Naive thymus-derived CD4-positive, alpha-beta T cell (primary cell): ENCODE measurements around the gene ETS1. TPM values are rescaled to one million over a fixed set of nuclear protein-coding genes. Genes with fewer than 3 reads are reported as not detected.

ENCODE experiments used
- ATAC-seq: fragments of 150-1000 bp; cut with Tn5 transposase; 2 replicates; pipeline ENCODE4 v1.10.0; 2021; ENCODE audit warnings: mild to moderate bottlenecking, moderate library complexity
- CTCF ChIA-PET: fragments of 350-600 bp; sonication (Branson Sonifier 250); formaldehyde crosslinking; loops from one replicate; lab custom pipeline; 2021; ENCODE audit warnings: antibody characterized with exemption; lab: Charles Lee
- POLR2A ChIA-PET: fragments of 350-600 bp; sonication (Branson Sonifier 250); formaldehyde crosslinking; loops from one replicate; lab custom pipeline; 2021; ENCODE audit warnings: antibody characterized with exemption, inconsistent platforms; lab: Charles Lee
- DNase-seq, 9 donors: peaks; one replicate each; pipeline versions ENCODE4 v3.0.0 to v3.0.0-alpha.2; 2020 to 2022; ENCODE audit warnings: mixed read lengths in 1 of 9
- H3K27ac ChIP-seq: one replicate; pipeline ENCODE4 v1.7.0; 2013; ENCODE audit warnings: mild to moderate bottlenecking, low read depth, low read length, moderate library complexity
- H3K27me3 ChIP-seq, 2 donors: one replicate each; pipeline ENCODE4 v1.7.0; 2013; ENCODE audit warnings: low read length in 2 of 2, mild to moderate bottlenecking in 2 of 2, moderate library complexity in 2 of 2; ENCODE audit not compliant: control insufficient read depth in 2 of 2, insufficient read depth in 2 of 2
- H3K36me3 ChIP-seq, 3 experiments: 1 replicate in 2 of 3; 2 replicates in 1 of 3; pipeline ENCODE4 v1.7.0; 2013; ENCODE audit warnings: low read length in 3 of 3, mild to moderate bottlenecking in 3 of 3, moderate library complexity in 1 of 3; ENCODE audit not compliant: insufficient read depth in 3 of 3, control insufficient read depth in 2 of 3
- H3K4me1 ChIP-seq, 2 donors: one replicate each; pipeline ENCODE4 v1.7.0; 2013; ENCODE audit warnings: low read length in 2 of 2, mild to moderate bottlenecking in 2 of 2, moderate library complexity in 1 of 2; ENCODE audit not compliant: control insufficient read depth in 2 of 2, insufficient read depth in 2 of 2
- H3K4me3 ChIP-seq: 2 replicates; pipeline ENCODE4 v1.7.0; 2013; ENCODE audit warnings: mild to moderate bottlenecking, low read length
- H3K9me3 ChIP-seq, 3 experiments: 1 replicate in 2 of 3; 2 replicates in 1 of 3; pipeline ENCODE4 v1.7.0; 2013; ENCODE audit warnings: low read length in 3 of 3; ENCODE audit not compliant: control insufficient read depth in 2 of 3
- H3K27ac Mint-ChIP-seq, 9 donors: one replicate each; pipeline ENCODE4 v1.8.0; 2020 to 2022; ENCODE audit warnings: mixed read lengths in 9 of 9, mild to moderate bottlenecking in 8 of 9, moderate library complexity in 5 of 9, inconsistent platforms in 2 of 9
- H3K27me3 Mint-ChIP-seq, 5 donors: one replicate each; pipeline ENCODE4 v1.8.0; 2021 to 2022; ENCODE audit warnings: mixed read lengths in 5 of 5, mild to moderate bottlenecking in 1 of 5
- H3K36me3 Mint-ChIP-seq, 5 donors: one replicate each; pipeline ENCODE4 v1.8.0; 2020 to 2022; ENCODE audit warnings: mixed read lengths in 5 of 5, mild to moderate bottlenecking in 3 of 5, inconsistent platforms in 1 of 5
- H3K4me1 Mint-ChIP-seq, 7 donors: one replicate each; pipeline ENCODE4 v1.8.0; 2020 to 2022; ENCODE audit warnings: mixed read lengths in 7 of 7, mild to moderate bottlenecking in 3 of 7, inconsistent platforms in 1 of 7
- H3K4me3 Mint-ChIP-seq, 10 donors: one replicate each; pipeline ENCODE4 v1.8.0; 2020 to 2022; ENCODE audit warnings: mild to moderate bottlenecking in 10 of 10, mixed read lengths in 10 of 10, moderate library complexity in 6 of 10, inconsistent platforms in 2 of 10
- H3K9me3 Mint-ChIP-seq, 11 donors: one replicate each; pipeline ENCODE4 v1.8.0; 2020 to 2022; ENCODE audit warnings: mixed read lengths in 11 of 11, mild to moderate bottlenecking in 4 of 11, inconsistent platforms in 1 of 11, moderate library complexity in 1 of 11
- intact Hi-C, 2 donors: fragments of 100-400 bp; cut with micrococcal nuclease; formaldehyde crosslinking; loops; one replicate each; pipeline ENCODE4 v1.15.1; 2023
- polyA plus RNA-seq, 2 donors: library from polyadenylated mRNA; unstranded; fragments of 300-500 nt; fragmentation: Illumina TruSeq; gene quantifications; one replicate each; pipeline ENCODE4 v1.2.3, GENCODE V29; 2021
- total RNA-seq, 6 experiments: library from RNA in 5 of 6; stranded (reverse) in 5 of 6; gene quantifications; 1 replicate in 5 of 6; 2 replicates in 1 of 6; pipeline ENCODE4 v1.2.3 and lab custom pipeline; 2021 to 2026

Gene ETS1
- total and polyA plus RNA-seq, 7 experiments from 2014 or later = 514 to 871 (median 676) TPM

DNA sequence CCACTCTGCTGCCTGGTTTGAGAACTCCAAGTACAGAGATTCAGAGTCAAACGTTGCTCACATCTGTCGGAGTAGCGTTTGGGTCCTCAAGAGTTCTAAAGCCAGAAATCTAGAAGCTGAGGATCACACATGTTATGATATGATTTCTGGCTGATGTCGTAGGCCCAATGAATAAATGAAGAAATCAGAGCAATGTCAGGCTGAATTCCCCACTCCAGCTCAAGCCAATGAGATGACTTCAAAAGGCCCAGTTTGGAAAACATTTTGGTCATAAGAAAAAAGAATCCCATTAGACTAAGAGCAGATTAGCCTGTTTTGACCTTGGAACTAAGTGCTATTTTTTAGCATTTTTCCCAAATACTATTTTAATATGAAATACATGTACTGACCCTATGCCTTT, 106.7 kb downstream of the ETS1 start:
- H3K27ac ChIP-seq = peak overlapping the region; percentile 97
- intact Hi-C loops = loop anchor here in 1 of 2 donors (1.0 kb wide), 1 partner anchor 8 kb away; no protein-coding TSS in a partner anchor

DNA sequence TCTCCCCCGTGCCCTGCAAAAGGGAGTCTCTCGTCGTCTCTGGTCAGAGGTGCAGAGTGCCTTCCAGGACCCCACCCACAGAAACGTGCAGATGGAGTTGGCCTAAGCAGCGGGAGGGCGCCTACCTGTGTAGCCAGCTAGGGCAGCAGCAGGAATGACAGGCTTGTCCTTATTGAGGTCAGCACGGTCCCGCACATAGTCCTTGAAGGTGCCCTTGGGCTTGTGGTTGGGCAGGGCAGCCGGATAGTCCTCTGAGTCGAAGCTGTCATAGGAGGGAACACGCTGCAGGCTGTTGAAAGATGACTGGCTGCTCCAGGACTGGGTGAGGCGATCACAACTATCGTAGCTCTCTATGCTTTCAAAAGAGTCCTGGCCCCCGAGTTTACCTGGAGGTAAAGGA, 107.3 kb downstream of the ETS1 start:
- H3K36me3 Mint-ChIP-seq = peaks cover 33 to 94% (median 89%) of the 10 kb centered on the region in 5 donors
- ATAC-seq = no peak
- peak overlapping the region; percentile 73 to 99 (median 81) for H3K4me3 Mint-ChIP-seq

More for the DNA sequence above, 106.7 kb downstream of the ETS1 start:
- ATAC-seq = no peak
- H3K4me3 Mint-ChIP-seq = peak overlapping the region; percentile 73 to 99 (median 81)
- peaks cover 88 to 100% (median 99%) of the 10 kb centered on the region in 7 donors for H3K4me1 Mint-ChIP-seq
- DNase-seq = no peak
- H3K4me1 ChIP-seq = peaks cover 92 to 98% of the 10 kb centered on the region in 2 donors
- ChIA-PET POLR2A (interaction anchor here (0.6 to 16.8 kb wide), 18 partner anchors 10 to 194 kb away, joined by 3 to 545 read pairs (median 8); no protein-coding TSS in a partner anchor), CTCF (interaction anchor here (1.1 to 2.6 kb wide), 5 partner anchors 15 to 191 kb away, joined by 3 to 12 read pairs (median 6); no protein-coding TSS in a partner anchor)
- no peaks in the 10 kb centered on the region for H3K9me3 ChIP-seq
- H3K27me3 ChIP-seq = no peaks in the 10 kb centered on the region
- H3K36me3 Mint-ChIP-seq = peaks cover 39 to 95% (median 92%) of the 10 kb centered on the region in 5 donors
- peaks cover 61 to 78% (median 65%) of the 10 kb centered on the region in 3 experiments for H3K36me3 ChIP-seq
- peak overlapping the region; percentile 92 to 99 (median 98) for H3K27ac Mint-ChIP-seq
- H3K9me3 Mint-ChIP-seq = peaks cover 0 to 3% (median 0%) of the 10 kb centered on the region in 11 donors
- H3K4me3 ChIP-seq = peak overlapping the region; percentile 24
- no peaks in the 10 kb centered on the region for H3K27me3 Mint-ChIP-seq

DNA sequence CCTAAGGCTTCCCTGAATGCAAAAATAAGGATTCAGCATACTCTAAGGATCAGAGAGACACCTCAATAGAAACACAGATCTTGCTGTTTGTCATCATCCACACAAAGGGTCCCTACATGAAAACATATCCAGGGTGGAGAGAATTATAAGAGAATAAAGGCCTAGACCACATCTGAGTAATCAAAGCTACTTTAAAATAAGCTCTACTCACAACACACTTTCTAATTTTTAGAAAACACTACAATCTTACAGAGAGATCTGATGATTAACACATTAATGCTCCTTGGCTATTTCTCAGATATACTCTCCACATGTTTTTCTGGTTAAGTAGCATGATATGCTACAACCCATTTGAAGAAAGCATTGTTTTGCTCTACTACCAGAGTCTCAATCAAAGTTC, 108.2 kb downstream of the ETS1 start:
- POLR2A ChIA-PET = interaction anchor here (0.6 to 16.8 kb wide), 20 partner anchors 10 to 388 kb away, joined by 3 to 545 read pairs (median 4); partner anchors contain the start of gene KCNJ1
- H3K9me3 Mint-ChIP-seq = peaks cover 0 to 3% (median 0%) of the 10 kb centered on the region in 11 donors
- Histone ChIP-seq H3K9me3 (no peaks in the 10 kb centered on the region), H3K27ac (peak overlapping the region; percentile 97), H3K4me3 (peak overlapping the region; percentile 24), H3K36me3 (peaks cover 50 to 70% (median 56%) of the 10 kb centered on the region in 3 experiments), H3K27me3 (no peaks in the 10 kb centered on the region), H3K4me1 (peaks cover 91 to 98% of the 10 kb centered on the region in 2 donors)
- DNase-seq (no peak), ATAC-seq (no peak)
- peaks cover 86 to 100% (median 97%) of the 10 kb centered on the region in 7 donors for H3K4me1 Mint-ChIP-seq
- H3K4me3 Mint-ChIP-seq = peak overlapping the region; percentile 73 to 99 (median 81)
- H3K36me3 Mint-ChIP-seq = peaks cover 25 to 94% (median 89%) of the 10 kb centered on the region in 5 donors
- CTCF ChIA-PET = interaction anchor here (0.6 to 2.4 kb wide), 8 partner anchors 12 to 189 kb away, joined by 3 to 12 read pairs (median 4); no protein-coding TSS in a partner anchor
- no peaks in the 10 kb centered on the region for H3K27me3 Mint-ChIP-seq
- intact Hi-C loops = loop anchor here (5.0 to 10.0 kb wide), 2 partner anchors 213 to 444 kb away; partner anchors contain the start of gene FLI1 (in 1 of the 2)
- H3K27ac Mint-ChIP-seq = peak overlapping the region; percentile 92 to 99 (median 98)

More for the DNA sequence above, 107.3 kb downstream of the ETS1 start:
- intact Hi-C loops = no loop called here
- H3K27me3 ChIP-seq = no peaks in the 10 kb centered on the region
- Mint-ChIP-seq H3K27ac (peak overlapping the region; percentile 92 to 99 (median 98)), H3K27me3 (no peaks in the 10 kb centered on the region), H3K4me1 (peaks cover 87 to 100% (median 97%) of the 10 kb centered on the region in 7 donors), H3K9me3 (peaks cover 0 to 3% (median 0%) of the 10 kb centered on the region in 11 donors)
- POLR2A ChIA-PET = interaction anchor here (0.8 to 16.8 kb wide), 17 partner anchors 11 to 387 kb away, joined by 3 to 545 read pairs (median 5); partner anchors contain the start of gene KCNJ1
- H3K9me3 ChIP-seq = no peaks in the 10 kb centered on the region
- DNase-seq = peak in 1 of 9 donors; percentile 16
- CTCF ChIA-PET = interaction anchor here (0.6 to 2.4 kb wide), 7 partner anchors 11 to 190 kb away, joined by 3 to 12 read pairs (median 3); no protein-coding TSS in a partner anchor
- peaks cover 91 to 98% of the 10 kb centered on the region in 2 donors for H3K4me1 ChIP-seq
- peak overlapping the region; percentile 24 for H3K4me3 ChIP-seq
- peak overlapping the region; percentile 97 for H3K27ac ChIP-seq
- peaks cover 56 to 72% (median 59%) of the 10 kb centered on the region in 3 experiments for H3K36me3 ChIP-seq

DNA sequence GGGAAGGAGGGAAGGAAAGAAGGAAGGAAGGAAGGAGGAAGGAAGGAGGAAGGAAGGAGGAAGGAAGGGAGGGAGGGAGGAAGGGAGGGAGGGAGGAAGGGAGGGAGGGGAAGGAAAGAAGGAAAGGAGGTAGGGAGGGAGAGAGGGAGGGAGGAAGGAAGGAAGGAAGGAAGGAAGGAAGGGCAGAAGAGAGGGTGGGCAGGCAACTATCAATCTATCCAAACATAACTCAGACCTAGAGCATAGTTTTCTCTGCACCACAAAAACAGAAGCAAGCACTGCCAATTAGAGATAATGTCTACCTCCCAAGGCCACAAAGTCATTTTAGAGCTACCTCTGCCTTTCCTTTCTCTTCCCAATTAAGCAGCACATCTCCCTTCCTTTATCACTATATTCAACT, 109.1 kb downstream of the ETS1 start:
- CTCF ChIA-PET = interaction anchor here (1.1 to 1.7 kb wide), 3 partner anchors 11 to 155 kb away, joined by 3 to 8 read pairs (median 6); no protein-coding TSS in a partner anchor
- H3K4me1 ChIP-seq = peaks cover 91 to 98% of the 10 kb centered on the region in 2 donors
- intact Hi-C loops = loop anchor here (5.0 to 10.0 kb wide), 2 partner anchors 214 to 444 kb away; partner anchors contain the start of gene FLI1 (in 1 of the 2)
- POLR2A ChIA-PET = interaction anchor here (0.6 to 16.8 kb wide), 13 partner anchors 9 to 191 kb away, joined by 3 to 545 read pairs (median 11); no protein-coding TSS in a partner anchor
- H3K4me3 Mint-ChIP-seq = peak overlapping the region; percentile 17 to 99 (median 80)
- H3K27me3 ChIP-seq = no peaks in the 10 kb centered on the region
- H3K27me3 Mint-ChIP-seq = no peaks in the 10 kb centered on the region
- peaks cover 0 to 3% (median 0%) of the 10 kb centered on the region in 11 donors for H3K9me3 Mint-ChIP-seq
- no peaks in the 10 kb centered on the region for H3K9me3 ChIP-seq
- peaks cover 23 to 94% (median 89%) of the 10 kb centered on the region in 5 donors for H3K36me3 Mint-ChIP-seq
- ATAC-seq (no peak), DNase-seq (no peak)
- H3K27ac Mint-ChIP-seq = peak overlapping the region; percentile 92 to 100 (median 98)
- H3K4me3 ChIP-seq = peak overlapping the region; percentile 38
- peaks cover 47 to 70% (median 60%) of the 10 kb centered on the region in 3 experiments for H3K36me3 ChIP-seq
- H3K4me1 Mint-ChIP-seq = peaks cover 83 to 100% (median 97%) of the 10 kb centered on the region in 7 donors
- peak overlapping the region; percentile 97 for H3K27ac ChIP-seq

DNA sequence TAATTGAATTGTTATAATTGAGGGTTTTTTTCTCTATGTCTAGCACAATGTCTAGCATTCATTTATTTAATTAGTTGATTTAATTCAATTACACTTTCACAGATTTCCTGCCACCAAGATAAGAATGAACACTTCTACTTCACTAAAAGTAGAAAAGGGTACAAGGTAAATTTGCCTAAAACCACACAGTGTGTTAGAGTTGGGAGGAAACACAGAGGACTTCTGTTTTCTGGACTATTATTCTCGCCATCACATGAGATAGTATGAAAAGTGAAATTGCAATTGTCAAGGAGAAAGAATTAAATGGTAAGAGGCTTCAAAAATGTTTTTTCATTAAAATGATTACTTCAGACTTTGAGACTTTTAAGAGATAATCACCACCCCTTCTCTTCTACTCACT, 109.5 kb downstream of the ETS1 start:
- ChIA-PET POLR2A (interaction anchor here (1.2 to 23.5 kb wide), 16 partner anchors 11 to 187 kb away, joined by 4 to 560 read pairs (median 64); no protein-coding TSS in a partner anchor), CTCF (interaction anchor here (0.8 to 1.7 kb wide), 6 partner anchors 10 to 154 kb away, joined by 3 to 6 read pairs (median 5); no protein-coding TSS in a partner anchor)
- intact Hi-C loops = loop anchor here (1.0 to 10.0 kb wide), 7 partner anchors 7 to 443 kb away; partner anchors contain the start of gene FLI1 (in 1 of the 2)
- Histone ChIP-seq H3K4me3 (peak overlapping the region; percentile 38), H3K27me3 (no peaks in the 10 kb centered on the region), H3K9me3 (no peaks in the 10 kb centered on the region), H3K27ac (peak overlapping the region; percentile 97), H3K36me3 (peaks cover 52 to 70% (median 62%) of the 10 kb centered on the region in 3 experiments), H3K4me1 (peaks cover 91 to 98% of the 10 kb centered on the region in 2 donors)
- DNase-seq (no peak), ATAC-seq (no peak)
- Mint-ChIP-seq H3K9me3 (peaks cover 0 to 1% (median 0%) of the 10 kb centered on the region in 11 donors), H3K4me3 (peak overlapping the region; percentile 73 to 99 (median 84)), H3K27me3 (no peaks in the 10 kb centered on the region), H3K27ac (peak overlapping the region; percentile 92 to 100 (median 98)), H3K36me3 (peaks cover 24 to 91% (median 87%) of the 10 kb centered on the region in 5 donors), H3K4me1 (peaks cover 79 to 100% (median 97%) of the 10 kb centered on the region in 7 donors)

DNA sequence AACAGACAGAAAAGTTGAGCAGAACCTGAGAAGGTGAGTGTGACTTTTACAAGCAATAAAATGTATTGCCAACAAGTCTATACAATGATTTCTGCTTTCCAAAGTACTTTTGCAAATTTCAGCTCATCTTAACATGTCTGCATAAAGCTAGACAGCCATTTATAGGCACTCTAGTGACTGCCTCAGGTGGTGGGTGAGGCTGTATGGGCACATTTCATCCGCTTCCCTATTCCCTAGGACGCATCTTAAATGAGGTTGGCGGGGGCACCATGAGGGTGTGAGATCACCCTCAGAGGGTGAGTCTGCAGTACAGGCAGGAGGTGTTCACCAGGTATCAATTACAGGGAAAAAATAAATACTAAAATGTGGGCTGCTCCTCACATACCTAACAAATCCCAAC, 110.1 kb downstream of the ETS1 start:
- Mint-ChIP-seq H3K27ac (peak overlapping the region; percentile 92 to 100 (median 98)), H3K4me1 (peaks cover 82 to 100% (median 97%) of the 10 kb centered on the region in 7 donors), H3K27me3 (no peaks in the 10 kb centered on the region), H3K4me3 (peak overlapping the region; percentile 73 to 99 (median 84)), H3K9me3 (peaks cover 0 to 1% (median 0%) of the 10 kb centered on the region in 11 donors), H3K36me3 (peaks cover 27 to 92% (median 89%) of the 10 kb centered on the region in 5 donors)
- no peaks in the 10 kb centered on the region for H3K9me3 ChIP-seq
- POLR2A ChIA-PET = interaction anchor here (0.7 to 23.5 kb wide), 20 partner anchors 9 to 181 kb away, joined by 3 to 560 read pairs (median 5); no protein-coding TSS in a partner anchor
- no peaks in the 10 kb centered on the region for H3K27me3 ChIP-seq
- peaks cover 57 to 72% (median 57%) of the 10 kb centered on the region in 3 experiments for H3K36me3 ChIP-seq
- ATAC-seq = no peak
- DNase-seq = no peak
- CTCF ChIA-PET = interaction anchor here (0.7 to 2.0 kb wide), 12 partner anchors 9 to 173 kb away, joined by 3 to 15 read pairs (median 4); no protein-coding TSS in a partner anchor
- intact Hi-C loops = loop anchor here (1.0 to 10.0 kb wide), 7 partner anchors 8 to 442 kb away; partner anchors contain the start of gene FLI1 (in 1 of the 2)
- peak overlapping the region; percentile 97 for H3K27ac ChIP-seq
- peaks cover 94 to 98% of the 10 kb centered on the region in 2 donors for H3K4me1 ChIP-seq
- H3K4me3 ChIP-seq = peak overlapping the region; percentile 38
